H9 (cell line): ENCODE results near the gene ANK3. TPM values are rescaled to one million over a fixed set of nuclear protein-coding genes. Genes with fewer than 3 reads are reported as not detected.

Source experiments
- DNase-seq: peaks from one replicate; pipeline ENCODE4 v3.0.0-alpha.2; 2017
- H2AFZ ChIP-seq: one replicate; pipeline ENCODE4 v1.6.1; 2013; ENCODE audit warnings: mild to moderate bottlenecking, low read length, control low read depth, moderate library complexity
- H2AK5ac ChIP-seq: 2 replicates; pipeline ENCODE4 v1.6.1; 2013; ENCODE audit warnings: low read length, control low read depth, mixed read lengths; ENCODE audit not compliant: insufficient read length
- H2BK120ac ChIP-seq: one replicate; pipeline ENCODE4 v1.6.1; 2013; ENCODE audit warnings: low read depth, mild to moderate bottlenecking, low read length, control low read depth, inconsistent platforms; ENCODE audit not compliant: poor library complexity, severe bottlenecking
- H2BK12ac ChIP-seq: 2 replicates; pipeline ENCODE4 v1.6.1; 2013; ENCODE audit warnings: low read length, control low read depth, mixed read lengths, low read depth; ENCODE audit not compliant: insufficient read length
- H2BK15ac ChIP-seq: 2 replicates; pipeline ENCODE4 v1.6.1; 2013; ENCODE audit warnings: low read depth, low read length, control low read depth
- H2BK20ac ChIP-seq: one replicate; pipeline ENCODE4 v1.6.1; 2013; ENCODE audit warnings: low read depth, mild to moderate bottlenecking, low read length, control low read depth, inconsistent platforms; ENCODE audit not compliant: poor library complexity, severe bottlenecking
- H2BK5ac ChIP-seq: 2 replicates; pipeline ENCODE4 v1.6.1; 2013; ENCODE audit warnings: low read length, control low read depth, mixed read lengths; ENCODE audit not compliant: insufficient read length
- H3K14ac ChIP-seq: 2 replicates; pipeline ENCODE4 v1.6.1; 2013; ENCODE audit warnings: low read length, control low read depth; ENCODE audit not compliant: insufficient read depth
- H3K18ac ChIP-seq: 2 replicates; pipeline ENCODE4 v1.6.1; 2013; ENCODE audit warnings: low read depth, mild to moderate bottlenecking, mixed read lengths, low read length, control low read depth; ENCODE audit not compliant: insufficient read length
- H3K23ac ChIP-seq: 2 replicates; pipeline ENCODE4 v1.6.1; 2013; ENCODE audit warnings: low read length, control low read depth, mixed read lengths, low read depth; ENCODE audit not compliant: insufficient read length
- H3K23me2 ChIP-seq: 2 replicates; pipeline ENCODE4 v1.6.1; 2013; ENCODE audit warnings: low read depth, mild to moderate bottlenecking, mixed read lengths, low read length, control low read depth; ENCODE audit not compliant: insufficient read length, poor library complexity, severe bottlenecking
- H3K27ac ChIP-seq: 2 replicates; pipeline ENCODE4 v1.5.1; 2013; ENCODE audit warnings: low read length, control low read depth, mixed read lengths, low read depth; ENCODE audit not compliant: insufficient read length
- H3K27me3 ChIP-seq: 2 replicates; pipeline ENCODE4 v1.6.1; 2013; ENCODE audit warnings: low read length, control low read depth, inconsistent platforms; ENCODE audit not compliant: insufficient read depth
- H3K4ac ChIP-seq: 2 replicates; pipeline ENCODE4 v1.6.1; 2013; ENCODE audit warnings: low read depth, mild to moderate bottlenecking, control low read depth, inconsistent platforms, low read length, moderate library complexity
- H3K4me1 ChIP-seq: 2 replicates; pipeline ENCODE4 v1.6.1; 2013; ENCODE audit warnings: low read length, control low read depth, inconsistent platforms; ENCODE audit not compliant: insufficient read depth
- H3K4me2 ChIP-seq: 2 replicates; pipeline ENCODE4 v1.6.1; 2013; ENCODE audit warnings: low read length, control low read depth, mixed read lengths; ENCODE audit not compliant: insufficient read length, insufficient read depth
- H3K56ac ChIP-seq: 2 replicates; pipeline ENCODE4 v1.6.1; 2013; ENCODE audit warnings: low read depth, mild to moderate bottlenecking, mixed read lengths, low read length, control low read depth; ENCODE audit not compliant: insufficient read length
- H3K79me1 ChIP-seq: 2 replicates; pipeline ENCODE4 v1.6.1; 2013; ENCODE audit warnings: low read depth, mild to moderate bottlenecking, moderate library complexity, low read length, control low read depth, inconsistent platforms; ENCODE audit not compliant: insufficient read depth, poor library complexity, severe bottlenecking
- H3K79me2 ChIP-seq: 2 replicates; pipeline ENCODE4 v1.6.1; 2013; ENCODE audit warnings: low read length, control low read depth, inconsistent platforms; ENCODE audit not compliant: insufficient read depth
- H3K9ac ChIP-seq: 2 replicates; pipeline ENCODE4 v1.6.1; 2013; ENCODE audit warnings: low read length, control low read depth, mixed read lengths; ENCODE audit not compliant: insufficient read length; ENCODE audit errors: extremely low read depth
- H3K9me3 ChIP-seq: one replicate; pipeline ENCODE4 v1.6.1; 2013; ENCODE audit warnings: low read depth, low read length, inconsistent platforms; ENCODE audit not compliant: control insufficient read depth
- H3T11ph ChIP-seq: one replicate; pipeline ENCODE4 v1.6.1; 2013; ENCODE audit warnings: mild to moderate bottlenecking, low read length, control low read depth, inconsistent platforms
- H4K20me1 ChIP-seq: one replicate; pipeline ENCODE4 v1.6.1; 2013; ENCODE audit not compliant: control insufficient read depth, insufficient read length, insufficient read depth
- H4K5ac ChIP-seq: 2 replicates; pipeline ENCODE4 v1.6.1; 2013; ENCODE audit warnings: low read depth, mild to moderate bottlenecking, mixed read lengths, low read length, control low read depth; ENCODE audit not compliant: insufficient read length
- H4K8ac ChIP-seq: replicated peaks from 2 replicates; pipeline ENCODE4 v1.6.1; 2013; ENCODE audit warnings: low read length, control low read depth, mixed read lengths, low read depth; ENCODE audit not compliant: insufficient read length
- H4K91ac ChIP-seq: 2 replicates; pipeline ENCODE4 v1.6.1; 2013; ENCODE audit warnings: low read depth, mild to moderate bottlenecking, moderate library complexity, mixed read lengths, low read length, control low read depth; ENCODE audit not compliant: insufficient read length
- H3K27ac Mint-ChIP-seq, 3 experiments: 2 replicates in 2 of 3; 3 replicates in 1 of 3; pipeline ENCODE4 v1.8.0; 2020 to 2021; ENCODE audit warnings: mixed read lengths in 3 of 3, mild to moderate bottlenecking in 1 of 3, moderate library complexity in 1 of 3
- H3K27me3 Mint-ChIP-seq: 2 replicates; pipeline ENCODE4 v1.8.0; 2021; ENCODE audit warnings: low read depth, mild to moderate bottlenecking, moderate library complexity, mixed read lengths
- H3K36me3 Mint-ChIP-seq, 3 experiments: 2 replicates in 2 of 3; 3 replicates in 1 of 3; pipeline ENCODE4 v1.8.0; 2020 to 2021; ENCODE audit warnings: low read depth in 3 of 3, mixed read lengths in 3 of 3; ENCODE audit not compliant: insufficient read depth in 1 of 3
- H3K4me1 Mint-ChIP-seq, 2 experiments: 2 replicates each; pipeline ENCODE4 v1.8.0; 2020; ENCODE audit warnings: mixed read lengths in 2 of 2
- H3K4me3 Mint-ChIP-seq, 2 experiments: 2 replicates in 1 of 2; 3 replicates in 1 of 2; pipeline ENCODE4 v1.8.0; 2020 to 2021; ENCODE audit warnings: mild to moderate bottlenecking in 2 of 2, mixed read lengths in 2 of 2, moderate library complexity in 1 of 2
- H3K9me3 Mint-ChIP-seq, 2 experiments: 2 replicates in 1 of 2; 3 replicates in 1 of 2; pipeline ENCODE4 v1.8.0; 2020; ENCODE audit warnings: mild to moderate bottlenecking in 2 of 2, mixed read lengths in 2 of 2, moderate library complexity in 1 of 2
- total RNA-seq: library from RNA; stranded (reverse); gene quantifications from 2 replicates; pipeline ENCODE4 v1.2.1, GENCODE V29; 2021
- TF ChIP-seq, protein P1 (sequence below): fragments of 200-600 bp; sonication (generic); conservative IDR thresholded peaks from 3 replicates; pipeline ENCODE4 v1.8.0; 2021; ENCODE audit warnings: antibody characterized with exemption, mild to moderate bottlenecking

ANK3 gene
- total RNA-seq, 1 experiment from 2014 or later, result 59.6 TPM

DNA sequence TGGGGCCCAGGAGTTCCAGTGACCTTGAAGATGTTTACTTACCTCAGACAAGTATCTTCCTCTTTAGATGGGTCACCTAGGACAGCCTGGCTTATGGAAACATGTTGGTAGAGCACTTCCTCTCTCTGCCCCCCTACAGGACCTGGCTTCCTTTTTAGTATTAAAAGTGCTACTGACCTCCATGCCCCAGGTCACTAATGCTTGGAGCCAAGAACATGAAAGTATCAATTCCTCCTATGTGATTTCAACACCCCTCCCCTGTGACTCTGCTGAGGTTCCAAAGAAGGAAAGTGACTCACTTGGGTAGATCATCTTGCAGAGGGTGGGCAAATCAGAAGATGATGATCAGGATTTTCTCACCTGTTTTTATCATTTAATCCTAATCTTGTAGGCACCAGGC lies 358.0 kb downstream of the ANK3 start:
- Histone ChIP-seq H3K18ac (no peak overlapping the region), H2BK20ac (no peak overlapping the region), H3K56ac (no peak overlapping the region), H3K79me2 (no peaks in the 10 kb centered on the region), H3K4ac (no peak overlapping the region), H2AFZ (no peak overlapping the region), H4K91ac (no peak overlapping the region), H3K23ac (no peak overlapping the region), H3K14ac (no peak overlapping the region), H2BK5ac (no peak overlapping the region), H4K5ac (no peak overlapping the region), H2AK5ac (no peak overlapping the region), H3K79me1 (no peaks in the 10 kb centered on the region), H3K4me2 (no peak overlapping the region), H2BK12ac (no peak overlapping the region), H4K8ac (no peak overlapping the region), H3K27me3 (no peaks in the 10 kb centered on the region), H3K27ac (no peak overlapping the region), H3K4me1 (no peaks in the 10 kb centered on the region), H3K23me2 (no peaks in the 10 kb centered on the region), H2BK120ac (no peak overlapping the region), H3K9ac (no peak overlapping the region), H3K9me3 (no peaks in the 10 kb centered on the region), H2BK15ac (no peak overlapping the region), H4K20me1 (no peaks in the 10 kb centered on the region), H3T11ph (no peak overlapping the region)
- H3K27ac Mint-ChIP-seq, result peak overlapping the region in 2 of 3 experiments; percentile 1 to 38; a peak in 3 of 7 replicates
- TF ChIP-seq, protein P1, sequence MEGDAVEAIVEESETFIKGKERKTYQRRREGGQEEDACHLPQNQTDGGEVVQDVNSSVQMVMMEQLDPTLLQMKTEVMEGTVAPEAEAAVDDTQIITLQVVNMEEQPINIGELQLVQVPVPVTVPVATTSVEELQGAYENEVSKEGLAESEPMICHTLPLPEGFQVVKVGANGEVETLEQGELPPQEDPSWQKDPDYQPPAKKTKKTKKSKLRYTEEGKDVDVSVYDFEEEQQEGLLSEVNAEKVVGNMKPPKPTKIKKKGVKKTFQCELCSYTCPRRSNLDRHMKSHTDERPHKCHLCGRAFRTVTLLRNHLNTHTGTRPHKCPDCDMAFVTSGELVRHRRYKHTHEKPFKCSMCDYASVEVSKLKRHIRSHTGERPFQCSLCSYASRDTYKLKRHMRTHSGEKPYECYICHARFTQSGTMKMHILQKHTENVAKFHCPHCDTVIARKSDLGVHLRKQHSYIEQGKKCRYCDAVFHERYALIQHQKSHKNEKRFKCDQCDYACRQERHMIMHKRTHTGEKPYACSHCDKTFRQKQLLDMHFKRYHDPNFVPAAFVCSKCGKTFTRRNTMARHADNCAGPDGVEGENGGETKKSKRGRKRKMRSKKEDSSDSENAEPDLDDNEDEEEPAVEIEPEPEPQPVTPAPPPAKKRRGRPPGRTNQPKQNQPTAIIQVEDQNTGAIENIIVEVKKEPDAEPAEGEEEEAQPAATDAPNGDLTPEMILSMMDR, result no peak
- H3K36me3 Mint-ChIP-seq, result no peaks in the 10 kb centered on the region
- H3K27me3 Mint-ChIP-seq, result no peaks in the 10 kb centered on the region
- no peak for DNase-seq
- no peaks in the 10 kb centered on the region for H3K9me3 Mint-ChIP-seq
- H3K4me1 Mint-ChIP-seq, result peaks cover 12 to 30% of the 10 kb centered on the region in 2 experiments
- H3K4me3 Mint-ChIP-seq, result no peak overlapping the region
